H1 (cell line): ENCODE data around the gene THADA. TPM values are rescaled to one million over a fixed set of nuclear protein-coding genes. Genes with fewer than 3 reads are reported as not detected.

ENCODE experiments used
- ASH2L ChIP-seq: fragments of 200-600, 300-600 bp; sonication (generic); IDR thresholded peaks from one replicate; pipeline ENCODE4 v1.7.1; 2017; ENCODE audit warnings: low read length
- ATF2 ChIP-seq: IDR thresholded peaks from 2 replicates; pipeline ENCODE4 v1.6.1; 2012; ENCODE audit warnings: low read length, inconsistent platforms
- BACH1 ChIP-seq: IDR thresholded peaks from 2 replicates; pipeline ENCODE4 v1.6.1; 2012; ENCODE audit warnings: low read length, improper control_type of control experiment
- BRCA1 ChIP-seq: IDR thresholded peaks from 2 replicates; pipeline ENCODE4 v1.6.1; 2012; ENCODE audit warnings: low read depth, low read length, improper control_type of control experiment
- CBX8 ChIP-seq: fragments of 300-800, 300-1000 bp; sonication (generic); IDR thresholded peaks from 2 replicates; pipeline ENCODE4 v1.7.1; 2016; ENCODE audit warnings: low read depth, low read length, borderline replicate concordance
- CHD2 ChIP-seq: IDR thresholded peaks from 2 replicates; pipeline ENCODE4 v1.6.1; 2012; ENCODE audit warnings: low read length, improper control_type of control experiment
- HDAC6 ChIP-seq: IDR thresholded peaks from one replicate; pipeline ENCODE4 v1.7.1; 2012; ENCODE audit warnings: low read depth, mild to moderate bottlenecking, inconsistent platforms, low read length, moderate library complexity
- JUN ChIP-seq: IDR thresholded peaks from 2 replicates; pipeline ENCODE4 v1.6.1; 2011; ENCODE audit warnings: low read depth, mild to moderate bottlenecking, improper control_type of control experiment, low read length
- KDM5A ChIP-seq: fragments of 200-600 bp; IDR thresholded peaks from 2 replicates; pipeline ENCODE4 v1.7.1; 2012; ENCODE audit warnings: mild to moderate bottlenecking, low read length, inconsistent platforms, mixed read lengths
- NRF1 ChIP-seq: IDR thresholded peaks from 2 replicates; pipeline ENCODE4 v1.6.1; 2011; ENCODE audit warnings: mild to moderate bottlenecking, low read depth, low read length, improper control_type of control experiment
- PHF8 ChIP-seq: fragments of 200-600 bp; sonication (generic); conservative IDR thresholded peaks from 2 replicates; pipeline ENCODE4 v1.7.1; 2012; ENCODE audit warnings: low read depth, mild to moderate bottlenecking, inconsistent platforms, low read length, moderate library complexity
- POLR2A ChIP-seq, 2 experiments: IDR thresholded peaks; 1 replicate in 1 of 2; 2 replicates in 1 of 2; pipeline ENCODE4 v1.6.1; 2011; ENCODE audit warnings: low read depth in 2 of 2, low read length in 2 of 2, mild to moderate bottlenecking in 2 of 2; ENCODE audit errors: control extremely low read depth in 1 of 2
- POLR2AphosphoS5 ChIP-seq: IDR thresholded peaks from 2 replicates; pipeline ENCODE4 v1.6.1; 2011; ENCODE audit warnings: low read depth, low read length
- RBBP5 ChIP-seq: IDR thresholded peaks from 2 replicates; pipeline ENCODE4 v1.7.1; 2012; ENCODE audit warnings: low read depth, mild to moderate bottlenecking, inconsistent platforms, low read length, moderate library complexity, borderline replicate concordance
- RNF2 ChIP-seq: fragments of 200-900, 300-1000 bp; sonication (generic); IDR thresholded peaks from 2 replicates; pipeline ENCODE4 v1.7.1; 2016; ENCODE audit warnings: borderline replicate concordance, low read depth, mild to moderate bottlenecking, antibody characterized with exemption, low read length; ENCODE audit not compliant: poor library complexity, severe bottlenecking; ENCODE audit errors: missing control alignments
- SIN3A ChIP-seq, 2 experiments: IDR thresholded peaks in 1 of 2; conservative IDR thresholded peaks in 1 of 2; 2 replicates each; pipeline ENCODE4 v1.6.1; 2011 to 2012; ENCODE audit warnings: low read length in 2 of 2, improper control_type of control experiment in 1 of 2, low read depth in 1 of 2, mild to moderate bottlenecking in 1 of 2
- SIRT6 ChIP-seq: IDR thresholded peaks from one replicate; pipeline ENCODE4 v1.7.1; 2012; ENCODE audit warnings: low read length, inconsistent platforms
- SP2 ChIP-seq: IDR thresholded peaks from 2 replicates; pipeline ENCODE4 v1.6.1; 2012; ENCODE audit warnings: mild to moderate bottlenecking, low read length, inconsistent platforms
- SUZ12 ChIP-seq: fragments of 200-600 bp; sonication (generic); IDR thresholded peaks from 2 replicates; pipeline ENCODE4 v1.6.1; 2012; ENCODE audit warnings: mild to moderate bottlenecking, inconsistent platforms, low read length, moderate library complexity, mixed read lengths
- TAF7 ChIP-seq: optimal IDR thresholded peaks from 2 replicates; pipeline ENCODE3; 2011; ENCODE audit warnings: low read depth, mild to moderate bottlenecking, inconsistent platforms, low read length, moderate library complexity, borderline replicate concordance
- polyA plus RNA-seq, 7 experiments: library from polyadenylated mRNA; depleted of rRNA in 3 of 7; stranded (reverse) in 5 of 7; unstranded in 2 of 7; fragments of >200 nt in 5 of 7; fragments of 200-250 nt in 2 of 7; gene quantifications; 1 replicate in 5 of 7; 2 replicates in 1 of 7; 4 replicates in 1 of 7; pipeline versions ENCODE4 v1.2.1 to v1.2.3, GENCODE V29; 2011 to 2013; ENCODE audit warnings: missing spikeins in 2 of 7, mixed read lengths in 2 of 7
- total RNA-seq: library from RNA; stranded (reverse); fragmentation: NEBNext Ultra II Directional; extraction: Animal tissue kit (Norgen Biotek cat#: 25700); gene quantifications from 2 replicates; pipeline ENCODE4 v1.2.1, GENCODE V29; 2021

The THADA gene
- total and polyA plus RNA-seq, 2 of the 8 experiments (the other 6 are each of a cell fraction or from before 2014, with no cell fraction given): 22.4 to 26.8 TPM

DNA sequence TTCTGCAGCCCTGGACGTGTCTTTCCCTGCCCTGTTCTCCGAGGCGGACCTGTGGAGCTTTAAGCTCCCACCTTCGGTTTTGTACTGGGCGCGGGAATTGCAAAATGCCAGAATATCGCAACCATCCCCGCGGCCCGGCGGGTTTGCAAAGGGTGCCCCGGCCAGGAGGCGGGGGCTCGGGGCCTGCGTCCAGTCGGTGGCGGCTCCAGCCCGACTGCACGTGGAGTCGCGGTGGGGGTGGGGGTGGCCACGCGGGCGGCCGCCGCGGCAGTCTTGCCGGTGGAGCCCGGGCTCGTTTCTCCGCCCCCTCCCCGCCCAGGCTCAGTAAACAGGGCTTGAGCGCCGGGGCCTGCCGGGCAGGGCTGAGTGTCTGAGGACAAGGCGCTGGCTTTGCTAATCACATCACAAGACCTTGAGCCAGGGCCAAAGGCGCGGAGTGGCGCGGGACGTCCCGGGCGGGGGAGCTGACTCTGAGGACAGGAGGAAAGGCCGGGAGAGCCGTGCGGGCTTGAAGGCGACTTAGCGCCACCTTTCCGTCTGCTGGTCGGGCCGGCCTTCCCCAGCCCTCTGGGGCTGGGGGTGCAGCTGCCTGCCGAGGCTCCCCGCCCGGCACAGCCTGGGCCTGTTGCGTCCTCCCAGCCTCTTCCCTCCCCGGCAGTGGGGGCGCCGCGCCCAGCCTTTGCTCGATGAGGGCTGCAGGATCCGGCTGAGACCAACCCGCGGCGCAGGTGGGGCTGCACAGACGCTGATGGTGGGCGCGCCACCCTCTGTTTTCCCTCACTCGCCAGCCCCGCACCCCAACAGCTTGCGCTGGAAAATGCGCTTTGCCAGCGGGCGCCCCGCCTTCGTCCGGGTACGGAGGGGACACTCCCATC lies 368.6 kb downstream of the THADA start (continued):
- TF ChIP-seq POLR2AphosphoS5 (no peak; the same call in 1 of the 2 replicates), SUZ12 (no peak), CHD2 (no peak), KDM5A (no peak), SIRT6 (no peak), POLR2A (IDR thresholded peaks at IDR 0.05; ENCODE audit: control extremely low read depth in 1 of 2, low read depth in 2 of 2, low read length in 2 of 2) (peak in 1 of 2 experiments; percentile 33; a peak in 2 of 3 replicates), RBBP5 (peak; percentile 42; the same call in 1 of the 2 replicates), ASH2L (peak; percentile 59), TAF7 (peak; percentile 57), HDAC6 (no peak), RNF2 (no peak), BRCA1 (no peak), JUN (no peak), CBX8 (no peak), BACH1 (0 out of 2 replicates have a peak, but pooled peaks have one; percentile 16), SIN3A (conservative IDR thresholded peaks at IDR 0.05 in 1 of 2, IDR thresholded peaks at IDR 0.05 in 1 of 2; ENCODE audit: low read depth in 1 of 2, low read length in 2 of 2) (no peak), PHF8 (peak; percentile 75), SP2 (no peak), NRF1 (no peak), ATF2 (no peak)
